ENCODE measurements around the gene TNS3. TPM values are rescaled to one million over a fixed set of nuclear protein-coding genes. Genes with fewer than 3 reads are reported as not detected.

The TNS3 gene
- total and polyA plus RNA-seq, 10 donors, result 17.7 to 247 (median 147) TPM

DNA sequence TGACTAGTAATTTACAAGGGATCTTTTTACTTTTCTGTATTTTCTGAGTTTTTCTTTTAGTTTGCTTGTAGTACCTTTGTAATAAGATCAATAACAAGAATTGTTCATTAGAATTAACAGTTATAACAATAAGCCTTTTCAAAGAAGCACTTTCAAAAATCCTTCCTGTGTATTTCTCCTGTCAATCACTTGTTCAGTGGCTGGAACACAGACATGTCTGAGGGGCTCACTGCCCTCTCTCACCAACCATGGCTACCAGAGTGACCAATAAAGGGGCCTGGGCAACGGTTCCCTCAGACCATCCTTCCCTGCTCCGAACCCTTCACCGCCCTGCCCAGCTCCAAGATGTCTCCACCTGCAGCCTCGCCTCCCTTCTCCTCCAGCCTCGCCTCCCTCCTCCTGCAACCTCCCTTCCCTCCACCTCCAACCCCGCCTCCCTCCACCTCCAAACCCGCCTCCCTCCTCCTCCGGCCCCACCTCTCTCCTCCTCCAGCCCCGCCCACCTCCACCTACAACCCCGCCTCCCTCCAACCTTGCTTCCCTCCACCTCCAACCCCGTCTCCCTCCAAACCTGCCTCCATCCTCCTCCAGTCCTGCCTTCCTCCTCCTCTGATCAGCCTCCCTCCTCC lies 353.4 kb downstream of the TNS3 start:
- H3K36me3 ChIP-seq, result no peaks in the 10 kb centered on the region
- H3K4me1 ChIP-seq, result peaks cover 0 to 10% (median 6%) of the 10 kb centered on the region in 6 donors
- DNase-seq, result no peak
- intact Hi-C loops (cut with DNase I; ENCODE audit: low total_unique reads), result no loop called here
- no peak for TF ChIP-seq CTCF (IDR thresholded peaks at IDR 0.05 in 8 of 11, conservative IDR thresholded peaks at IDR 0.05 in 3 of 11)
- TF ChIP-seq POLR2A (IDR thresholded peaks at IDR 0.05), result no peak
- no peak for TF ChIP-seq POLR2AphosphoS5 (IDR thresholded peaks at IDR 0.05)
- no peaks in the 10 kb centered on the region for H3K27me3 ChIP-seq (replicated peaks in 1 of 7)
- H3K4me3 ChIP-seq, result no peak overlapping the region
- H3K9me3 ChIP-seq, result no peaks in the 10 kb centered on the region
- H3K27ac ChIP-seq, result no peak overlapping the region
- WGBS, 5 donors, result 88 to 97% (median 93%) methylated on average over 9 to 11 of the region's 11 CpGs

DNA sequence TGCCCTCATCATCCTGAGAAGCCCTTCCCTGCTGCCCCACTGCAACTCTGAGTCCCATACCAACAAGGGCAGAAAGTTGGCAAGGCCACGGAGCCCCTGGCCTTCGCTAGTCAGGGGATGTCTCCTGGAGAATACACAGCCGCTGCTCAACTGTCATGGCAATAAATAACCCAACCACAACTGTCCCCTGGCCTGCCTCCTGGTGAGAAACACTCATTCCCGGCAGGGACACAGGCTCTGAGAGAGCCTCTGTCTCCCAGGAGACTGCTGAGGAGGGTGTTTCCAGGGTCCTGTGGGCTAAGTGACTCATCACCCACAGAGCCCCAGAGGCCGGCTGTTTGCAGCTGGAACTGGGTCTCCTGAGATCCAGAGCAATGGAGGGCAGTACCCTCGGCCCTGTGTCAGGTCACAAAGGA lies 354.1 kb downstream of the TNS3 start:
- Histone ChIP-seq H3K36me3 (no peaks in the 10 kb centered on the region), H3K4me1 (peaks cover 0 to 10% (median 6%) of the 10 kb centered on the region in 6 donors), H3K27ac (no peak overlapping the region), H3K27me3 (replicated peaks in 1 of 7) (no peaks in the 10 kb centered on the region), H3K4me3 (no peak overlapping the region), H3K9me3 (no peaks in the 10 kb centered on the region)
- DNase-seq, result no peak
- TF ChIP-seq POLR2AphosphoS5 (IDR thresholded peaks at IDR 0.05), result no peak
- no peak for TF ChIP-seq CTCF (IDR thresholded peaks at IDR 0.05 in 8 of 11, conservative IDR thresholded peaks at IDR 0.05 in 3 of 11)
- TF ChIP-seq POLR2A (IDR thresholded peaks at IDR 0.05), result no peak
- 13 to 38% (median 35%) methylated on average over 3 to 6 of the region's 6 CpGs for WGBS, 5 donors
- intact Hi-C loops (cut with DNase I; ENCODE audit: low total_unique reads), result no loop called here

GRCh38 chr7:47226696-47227095 lies 355.2 kb downstream of the TNS3 start:
- no peaks in the 10 kb centered on the region for H3K9me3 ChIP-seq
- 68 to 84% (median 78%) methylated on average over 5 of the region's 5 CpGs for WGBS, 5 donors
- H3K4me1 ChIP-seq, result peaks cover 0 to 10% (median 6%) of the 10 kb centered on the region in 6 donors
- no peaks in the 10 kb centered on the region for H3K27me3 ChIP-seq (replicated peaks in 1 of 7)
- no peak overlapping the region for H3K27ac ChIP-seq
- H3K4me3 ChIP-seq, result no peak overlapping the region
- H3K36me3 ChIP-seq, result no peaks in the 10 kb centered on the region
- TF ChIP-seq CTCF (IDR thresholded peaks at IDR 0.05 in 8 of 11, conservative IDR thresholded peaks at IDR 0.05 in 3 of 11) (no peak), POLR2AphosphoS5 (IDR thresholded peaks at IDR 0.05) (no peak), POLR2A (IDR thresholded peaks at IDR 0.05) (no peak)
- intact Hi-C loops (cut with DNase I; ENCODE audit: low total_unique reads), result no loop called here
- DNase-seq, result no peak

- Histone ChIP-seq H3K27me3 (replicated peaks in 1 of 7) (no peaks in the 10 kb centered on the region), H3K27ac (no peak overlapping the region), H3K4me3 (no peak overlapping the region), H3K36me3 (no peaks in the 10 kb centered on the region), H3K4me1 (peaks cover 0 to 10% (median 6%) of the 10 kb centered on the region in 6 donors), H3K9me3 (no peaks in the 10 kb centered on the region)
- WGBS, 5 donors, result 45 to 72% (median 54%) methylated on average over 3 of the region's 3 CpGs
- intact Hi-C loops (cut with DNase I; ENCODE audit: low total_unique reads), result no loop called here
- TF ChIP-seq CTCF (IDR thresholded peaks at IDR 0.05 in 8 of 11, conservative IDR thresholded peaks at IDR 0.05 in 3 of 11) (no peak), POLR2AphosphoS5 (IDR thresholded peaks at IDR 0.05) (no peak), POLR2A (IDR thresholded peaks at IDR 0.05) (no peak)
- DNase-seq, result no peak
Observed at GRCh38 chr7:47225387-47226131, 356.4 kb downstream of the TNS3 start.

Data from spleen (tissue), 11 donors.